OCI-LY7 (cell line): ENCODE data around the gene RCN2. TPM values are rescaled to one million over a fixed set of nuclear protein-coding genes. Genes with fewer than 3 reads are reported as not detected.

ENCODE experiments used
- BruUV-seq: library from RNA; stranded (reverse); fragments of 400-500 nt; replicated peaks from 2 replicates; lab custom pipeline; 2021; lab: Mats Ljungman, UMichigan
- CTCF ChIA-PET: fragments of 300-600 bp; sonication (Branson Sonifier 250); formaldehyde crosslinking; loops from one replicate; lab custom pipeline; 2022; ENCODE audit warnings: antibody characterized with exemption; ENCODE audit not compliant: unreplicated experiment; lab: Charles Lee
- POLR2A ChIA-PET: fragments of 300-600 bp; sonication (Branson Sonifier 250); formaldehyde crosslinking; loops from one replicate; lab custom pipeline; 2022; ENCODE audit warnings: antibody characterized with exemption; lab: Charles Lee
- DNase-seq: peaks from one replicate; pipeline ENCODE4 v3.0.0-alpha.2; 2015; ENCODE audit warnings: low spot score
- H2AFZ ChIP-seq: fragments of 200-600 bp; sonication (generic), shearing (Covaris generic); 2 replicates; pipeline ENCODE4 v1.6.1; 2014; ENCODE audit warnings: mild to moderate bottlenecking, antibody characterized with exemption, low read length, moderate library complexity
- H3K27ac ChIP-seq: fragments of 200-600 bp; sonication (generic); 2 replicates; pipeline ENCODE4 v1.5.1; 2014; ENCODE audit warnings: mixed run types, low read depth, mild to moderate bottlenecking, moderate library complexity, low read length, inconsistent platforms; ENCODE audit not compliant: poor library complexity, severe bottlenecking
- H3K36me3 ChIP-seq: fragments of 200-600 bp; sonication (generic); 2 replicates; pipeline ENCODE4 v1.6.1; 2014; ENCODE audit warnings: mild to moderate bottlenecking, antibody characterized with exemption, low read length, moderate library complexity, mixed read lengths; ENCODE audit not compliant: insufficient read depth
- H3K4me1 ChIP-seq: fragments of 200-600 bp; sonication (generic); 2 replicates; pipeline ENCODE4 v1.5.1; 2014; ENCODE audit warnings: mild to moderate bottlenecking, low read length; ENCODE audit not compliant: insufficient read depth, poor library complexity, severe bottlenecking
- H3K4me2 ChIP-seq: fragments of 200-600 bp; sonication (generic); 2 replicates; pipeline ENCODE4 v1.6.1; 2014; ENCODE audit warnings: mild to moderate bottlenecking, low read length
- H3K4me3 ChIP-seq: fragments of 200-600 bp; sonication (generic); 2 replicates; pipeline ENCODE4 v1.5.1; 2014; ENCODE audit warnings: mild to moderate bottlenecking, low read depth, low read length; ENCODE audit not compliant: poor library complexity, severe bottlenecking
- H3K79me2 ChIP-seq: fragments of 200-600 bp; sonication (generic); 2 replicates; pipeline ENCODE4 v1.6.1; 2016; ENCODE audit warnings: low read depth, mild to moderate bottlenecking, low read length, moderate library complexity, mixed read lengths; ENCODE audit not compliant: insufficient read depth
- H3K9me2 ChIP-seq: fragments of 200-600 bp; sonication (generic); 2 replicates; pipeline ENCODE4 v1.6.1; 2016; ENCODE audit warnings: mild to moderate bottlenecking, low read length, mixed read lengths; ENCODE audit not compliant: insufficient read depth
- H3K9me3 ChIP-seq: fragments of 200-600 bp; sonication (generic); 2 replicates; pipeline ENCODE4 v1.6.1; 2014; ENCODE audit warnings: mild to moderate bottlenecking, mixed run types, low read length, mixed read lengths
- H4K20me1 ChIP-seq: fragments of 200-600 bp; sonication (generic); 2 replicates; pipeline ENCODE4 v1.6.1; 2014; ENCODE audit warnings: mild to moderate bottlenecking, antibody characterized with exemption, low read length, moderate library complexity, mixed read lengths; ENCODE audit not compliant: insufficient read depth
- EZH2phosphoT487 ChIP-seq: fragments of 200-600 bp; sonication (generic); IDR thresholded peaks from 2 replicates; pipeline ENCODE4 v1.6.1; 2018; ENCODE audit warnings: low read depth, borderline replicate concordance, mild to moderate bottlenecking, mixed run types, antibody characterized with exemption, low read length, moderate library complexity, mixed read lengths
- intact Hi-C: fragments of 100-400 bp; cut with micrococcal nuclease; formaldehyde crosslinking; loops from one replicate; pipeline ENCODE4 v1.10.0; 2022; ENCODE audit not compliant: unreplicated experiment
- total RNA-seq, 2 experiments: library from RNA; depleted of rRNA in 1 of 2; stranded (reverse); fragments of >200 nt in 1 of 2; shearing (Covaris generic) in 1 of 2; gene quantifications; 2 replicates each; pipeline ENCODE4 v1.2.3, GENCODE V29; 2014 to 2022
- TF ChIP-seq, protein P1 (sequence below): fragments of 200-600 bp; sonication (generic); conservative IDR thresholded peaks from 2 replicates; pipeline ENCODE4 v1.5.1; 2014; ENCODE audit warnings: mild to moderate bottlenecking, antibody characterized with exemption, low read length, moderate library complexity, mixed read lengths

RCN2 gene
- total RNA-seq, 2 experiments from 2014 or later, result 32.8 to 39.1 TPM

DNA sequence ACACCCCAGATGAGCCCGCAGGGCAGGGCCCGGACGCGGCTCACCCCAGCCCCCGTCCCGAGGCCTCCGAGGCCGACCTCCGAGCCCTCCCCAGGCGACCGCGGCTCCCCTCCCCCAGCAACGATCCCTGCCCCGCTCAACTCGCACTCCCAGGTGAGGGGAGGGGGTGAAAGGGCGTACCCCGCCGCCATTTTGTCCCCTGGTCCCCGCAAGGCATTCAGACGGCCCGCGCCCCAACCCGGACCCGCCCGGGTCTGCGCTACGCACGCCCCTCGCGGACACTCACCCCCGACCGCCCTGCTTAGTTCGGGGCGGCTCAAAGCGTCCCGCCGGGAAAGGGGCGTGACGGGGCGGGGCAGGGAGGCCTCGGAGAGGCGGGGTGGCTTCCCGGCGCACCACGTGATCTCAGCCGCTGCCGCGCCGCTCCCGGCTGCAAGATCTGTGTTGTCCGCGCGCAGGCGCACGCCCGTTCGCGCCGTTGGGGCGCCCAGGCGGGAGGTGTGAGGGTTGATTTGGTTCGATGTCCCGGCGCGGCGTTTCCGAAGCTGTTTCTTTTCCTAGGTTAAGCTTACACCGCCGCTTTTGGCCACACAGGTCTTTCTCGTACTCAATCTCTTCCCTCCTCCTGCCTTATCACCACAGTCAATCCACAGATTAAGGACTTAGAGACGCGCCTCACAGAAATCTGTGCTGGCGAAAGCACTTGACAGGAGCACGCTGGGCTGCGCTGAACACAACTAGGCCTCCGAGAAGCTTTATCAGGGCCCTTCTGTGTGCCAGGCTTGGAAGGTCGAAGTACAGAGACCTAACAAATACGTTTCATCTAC lies 26.3 kb upstream of the RCN2 start, which contains the start of gene SCAPER:
Gene SCAPER, minus strand, starts transcription at position 328 of the 827 bp plus-strand sequence. CDS start 21,523 bp downstream, outside the sequence.
- Histone ChIP-seq H3K9me3 (no peaks in the 10 kb centered on the region), H3K9me2 (no peaks in the 10 kb centered on the region), H3K27ac (peak within 1 kb of the TSS; percentile 21), H2AFZ (peak within 1 kb of the TSS; percentile 99), H3K4me1 (peaks cover 21% of the 10 kb centered on the region), H3K36me3 (no peaks in the 10 kb centered on the region), H3K79me2 (no peaks in the 10 kb centered on the region), H3K4me2 (peak within 1 kb of the TSS; percentile 94), H4K20me1 (no peaks in the 10 kb centered on the region), H3K4me3 (peak within 1 kb of the TSS; percentile 85)
- peak; percentile 93 for DNase-seq
- BruUV-seq, result no TSS peak
- POLR2A ChIA-PET, result interaction anchor here (0.6 to 1.2 kb wide), 5 partner anchors 10 to 90 kb away, joined by 3 to 4 read pairs (median 3); partner anchors contain the start of genes PSTPIP1 and RCN2
- TF ChIP-seq, protein P1, sequence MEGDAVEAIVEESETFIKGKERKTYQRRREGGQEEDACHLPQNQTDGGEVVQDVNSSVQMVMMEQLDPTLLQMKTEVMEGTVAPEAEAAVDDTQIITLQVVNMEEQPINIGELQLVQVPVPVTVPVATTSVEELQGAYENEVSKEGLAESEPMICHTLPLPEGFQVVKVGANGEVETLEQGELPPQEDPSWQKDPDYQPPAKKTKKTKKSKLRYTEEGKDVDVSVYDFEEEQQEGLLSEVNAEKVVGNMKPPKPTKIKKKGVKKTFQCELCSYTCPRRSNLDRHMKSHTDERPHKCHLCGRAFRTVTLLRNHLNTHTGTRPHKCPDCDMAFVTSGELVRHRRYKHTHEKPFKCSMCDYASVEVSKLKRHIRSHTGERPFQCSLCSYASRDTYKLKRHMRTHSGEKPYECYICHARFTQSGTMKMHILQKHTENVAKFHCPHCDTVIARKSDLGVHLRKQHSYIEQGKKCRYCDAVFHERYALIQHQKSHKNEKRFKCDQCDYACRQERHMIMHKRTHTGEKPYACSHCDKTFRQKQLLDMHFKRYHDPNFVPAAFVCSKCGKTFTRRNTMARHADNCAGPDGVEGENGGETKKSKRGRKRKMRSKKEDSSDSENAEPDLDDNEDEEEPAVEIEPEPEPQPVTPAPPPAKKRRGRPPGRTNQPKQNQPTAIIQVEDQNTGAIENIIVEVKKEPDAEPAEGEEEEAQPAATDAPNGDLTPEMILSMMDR, result 0 out of 2 replicates have a peak, but pooled peaks have one; percentile 9
- TF ChIP-seq EZH2phosphoT487, result no peak
- CTCF ChIA-PET, result interaction anchor here (0.6 kb wide), 1 partner anchor 527 kb away, joined by 3 read pairs; no protein-coding TSS in a partner anchor
- intact Hi-C loops, result loop anchor here (2.0 to 10.0 kb wide), 2 partner anchors 26 to 100 kb away; partner anchors contain the start of gene RCN2

DNA sequence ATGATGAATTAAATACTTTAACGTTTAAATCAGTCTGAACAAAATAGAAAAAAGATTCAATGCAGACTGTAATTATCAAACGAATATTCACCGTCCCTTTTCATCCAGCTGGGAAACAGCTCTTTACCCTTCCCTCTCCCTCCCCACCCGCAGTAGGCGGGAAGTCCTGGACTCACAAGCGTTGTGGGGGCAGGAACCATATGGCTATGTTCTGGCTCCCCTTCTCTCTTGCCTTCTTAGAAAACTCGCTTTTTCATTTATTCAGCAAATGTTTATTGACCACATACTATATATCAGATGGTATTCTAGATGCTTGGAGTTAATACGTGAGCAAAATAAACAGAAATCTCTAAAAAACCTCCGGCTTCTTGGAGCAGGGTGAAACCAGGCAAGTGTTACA lies 25.7 kb upstream of the RCN2 start:
- Histone ChIP-seq H3K4me1 (peaks cover 21% of the 10 kb centered on the region), H3K36me3 (no peaks in the 10 kb centered on the region), H3K4me2 (peak overlapping the region; percentile 94), H3K9me2 (no peaks in the 10 kb centered on the region), H3K27ac (no peak overlapping the region), H3K4me3 (peak overlapping the region; percentile 85), H3K9me3 (no peaks in the 10 kb centered on the region), H2AFZ (peak overlapping the region; percentile 99), H3K79me2 (no peaks in the 10 kb centered on the region), H4K20me1 (no peaks in the 10 kb centered on the region)
- no peak for TF ChIP-seq EZH2phosphoT487
- TF ChIP-seq, protein P1, result no peak
- BruUV-seq, result no TSS peak
- DNase-seq, result no peak
- intact Hi-C loops, result loop anchor here (2.0 to 10.0 kb wide), 2 partner anchors 25 to 99 kb away; partner anchors contain the start of gene RCN2
- POLR2A ChIA-PET, result interaction anchor here (0.6 to 1.2 kb wide), 4 partner anchors 26 to 610 kb away, joined by 3 to 6 read pairs (median 4); partner anchors contain the start of genes PSTPIP1 and RCN2
- CTCF ChIA-PET, result interaction anchor here (0.6 kb wide), 1 partner anchor 528 kb away, joined by 3 read pairs; no protein-coding TSS in a partner anchor
